ENCODE data around the gene ERC2.

Gene ERC2

DNA sequence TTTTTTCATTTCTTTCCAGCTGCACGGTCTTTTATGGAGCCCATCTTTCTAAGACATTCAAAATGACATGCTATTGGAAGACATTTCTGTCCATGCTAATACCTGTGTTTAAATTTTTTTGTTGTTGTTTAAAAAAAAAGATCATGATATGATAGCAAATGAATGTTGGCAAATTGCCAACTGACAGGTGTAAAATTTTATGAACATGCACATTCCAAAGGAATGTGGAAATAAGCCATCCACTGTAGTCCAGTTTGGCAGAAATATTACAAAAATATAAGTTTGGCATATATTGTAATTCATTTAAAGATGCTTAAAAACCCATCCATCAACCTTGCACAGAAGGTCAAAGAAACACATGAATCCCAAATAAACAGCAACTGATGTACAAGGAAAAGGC lies 905.6 kb downstream of the ERC2 start:
- H3K4me1 Mint-ChIP-seq, result no peaks in the 10 kb centered on the region
- H3K9me3 Mint-ChIP-seq, result no peaks in the 10 kb centered on the region
- no peak overlapping the region for H3K27ac Mint-ChIP-seq
- H3K36me3 Mint-ChIP-seq, result no peaks in the 10 kb centered on the region
- H3K4me3 Mint-ChIP-seq, result no peak overlapping the region
- no peaks in the 10 kb centered on the region for H3K27me3 Mint-ChIP-seq

DNA sequence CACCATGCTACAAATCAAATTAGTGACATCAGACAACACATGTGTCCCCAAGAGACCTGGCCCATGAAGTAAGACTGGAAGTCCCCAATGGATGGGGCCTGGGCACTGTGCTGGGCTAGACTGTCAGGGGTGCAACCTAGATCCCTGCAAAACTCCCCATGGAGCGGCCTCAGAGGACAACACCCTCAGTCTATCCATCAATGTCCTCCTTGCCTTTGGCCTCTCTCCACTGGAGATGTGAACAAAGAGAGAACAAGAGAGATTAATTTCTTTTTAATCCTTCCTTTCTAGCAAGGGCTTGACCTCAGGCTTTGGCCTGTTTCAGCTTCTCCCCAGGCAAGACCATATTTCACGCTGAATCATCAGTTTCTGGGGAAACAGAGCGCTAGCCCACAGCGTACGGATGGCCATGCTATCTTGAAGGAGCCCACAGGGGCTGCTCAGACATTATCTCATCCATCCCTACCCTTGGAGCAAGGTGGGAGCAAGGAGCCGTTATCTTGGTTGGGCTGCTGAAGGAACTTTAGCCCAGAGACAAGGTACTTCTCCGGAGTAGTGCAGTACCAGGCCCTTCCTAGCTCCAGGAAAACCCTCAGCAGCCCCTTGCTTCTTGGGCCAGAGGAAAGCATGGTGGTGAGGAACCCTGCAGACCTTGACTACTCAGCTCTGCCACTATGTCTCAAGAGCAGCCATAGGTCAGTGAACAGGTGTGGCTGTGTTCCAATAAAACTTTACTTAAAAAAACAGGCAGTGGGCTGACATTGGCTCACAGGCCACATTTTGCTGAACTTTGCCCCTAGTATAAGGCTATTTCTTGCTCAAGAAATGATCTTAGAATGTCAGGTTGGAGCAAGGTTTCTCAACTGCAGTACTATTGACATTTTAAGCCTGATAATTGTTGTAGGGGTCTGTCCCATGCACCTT lies 908.5 kb downstream of the ERC2 start:
- Mint-ChIP-seq H3K9me3 (no peaks in the 10 kb centered on the region), H3K27ac (no peak overlapping the region), H3K4me3 (no peak overlapping the region), H3K4me1 (no peaks in the 10 kb centered on the region), H3K27me3 (no peaks in the 10 kb centered on the region), H3K36me3 (no peaks in the 10 kb centered on the region)

DNA sequence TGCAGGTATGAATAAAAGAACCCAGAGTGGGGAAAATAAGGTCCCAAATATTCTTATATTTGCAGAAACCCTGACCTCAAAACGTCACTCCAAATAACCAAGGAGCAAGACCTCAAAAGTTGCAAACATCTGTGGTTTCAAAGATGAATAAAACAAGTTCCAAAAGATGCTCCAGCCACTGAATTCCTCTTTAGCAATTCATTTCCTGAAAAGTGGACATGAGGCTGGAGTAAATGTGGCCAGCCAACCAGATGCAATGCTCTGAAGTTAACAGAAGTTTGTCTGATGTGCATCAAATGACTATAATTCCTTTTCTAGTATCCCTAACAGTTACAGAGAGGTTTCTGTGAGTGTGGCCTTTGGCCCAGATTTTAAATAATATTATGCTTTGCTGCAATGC lies 910.0 kb downstream of the ERC2 start:
- H3K4me3 Mint-ChIP-seq, result no peak overlapping the region
- no peaks in the 10 kb centered on the region for H3K4me1 Mint-ChIP-seq
- no peaks in the 10 kb centered on the region for H3K36me3 Mint-ChIP-seq
- H3K27ac Mint-ChIP-seq, result no peak overlapping the region
- H3K9me3 Mint-ChIP-seq, result no peaks in the 10 kb centered on the region
- H3K27me3 Mint-ChIP-seq, result no peaks in the 10 kb centered on the region

DNA sequence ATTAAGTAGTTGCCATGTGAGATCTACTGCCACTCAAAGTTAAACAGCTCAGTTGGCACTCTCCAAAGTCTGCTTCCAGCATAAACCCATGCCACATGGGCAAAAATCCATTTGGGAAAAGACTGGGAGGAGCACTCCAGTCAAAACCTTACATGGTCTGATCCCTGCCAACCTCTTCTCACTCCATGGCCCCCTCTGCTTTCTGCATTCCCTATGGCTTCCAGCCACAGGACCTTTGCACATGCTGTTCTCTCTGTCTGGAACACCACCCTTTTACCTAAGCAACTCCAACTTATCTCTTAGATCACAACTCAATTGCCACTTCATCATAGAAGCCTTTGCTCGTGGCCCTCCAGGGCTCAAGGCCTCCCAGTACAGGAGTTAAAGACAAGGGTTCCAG lies 910.7 kb downstream of the ERC2 start:
- H3K36me3 Mint-ChIP-seq, result no peaks in the 10 kb centered on the region
- H3K4me1 Mint-ChIP-seq, result no peaks in the 10 kb centered on the region
- H3K27ac Mint-ChIP-seq, result no peak overlapping the region
- H3K9me3 Mint-ChIP-seq, result no peaks in the 10 kb centered on the region
- H3K27me3 Mint-ChIP-seq, result no peaks in the 10 kb centered on the region
- no peak overlapping the region for H3K4me3 Mint-ChIP-seq

DNA sequence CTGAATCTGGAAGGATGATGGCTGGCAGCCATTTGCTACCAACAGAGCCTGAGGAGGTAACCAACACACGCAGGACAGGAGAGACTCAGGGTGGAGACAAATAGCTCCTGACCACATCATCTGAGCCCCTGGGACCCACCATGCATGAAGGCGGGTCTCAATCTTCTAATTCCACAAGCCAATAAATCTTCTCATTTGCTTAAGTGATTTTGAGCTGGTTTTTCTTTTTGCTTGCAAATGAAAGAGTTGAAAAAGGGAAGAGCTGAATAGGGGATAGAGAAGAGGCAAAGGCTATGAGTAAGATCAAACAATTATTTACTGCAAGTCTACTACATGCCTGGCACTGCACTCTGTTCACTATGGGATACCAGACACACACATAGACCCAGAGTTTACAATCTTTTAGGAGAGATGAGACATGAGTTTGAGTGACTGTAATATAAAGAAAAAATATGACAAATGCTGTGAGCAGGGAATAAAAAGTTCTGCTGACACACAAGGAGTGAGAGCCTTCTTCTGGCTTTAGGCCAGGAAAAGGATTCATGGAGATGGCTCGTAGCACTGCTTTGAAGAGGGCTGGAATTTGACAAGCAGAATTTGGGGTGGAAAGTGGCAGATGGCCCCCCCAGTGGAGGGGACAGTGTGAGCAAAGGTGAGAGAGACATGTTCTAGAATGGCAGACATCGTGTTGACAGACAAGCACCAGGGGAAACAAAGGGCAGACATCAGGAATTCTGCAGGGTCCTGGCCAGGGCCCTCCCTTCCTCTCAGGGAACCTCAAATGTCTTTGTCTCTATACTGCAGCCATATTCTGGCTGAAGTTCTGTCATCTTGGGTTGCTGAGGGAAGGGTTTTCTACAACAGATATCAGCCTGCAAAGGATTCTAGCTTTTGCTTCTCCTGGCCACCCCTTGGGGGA lies 911.4 kb downstream of the ERC2 start:
- H3K36me3 Mint-ChIP-seq, result no peaks in the 10 kb centered on the region
- no peak overlapping the region for H3K4me3 Mint-ChIP-seq
- no peak overlapping the region for H3K27ac Mint-ChIP-seq
- H3K9me3 Mint-ChIP-seq, result no peaks in the 10 kb centered on the region
- no peaks in the 10 kb centered on the region for H3K27me3 Mint-ChIP-seq
- no peaks in the 10 kb centered on the region for H3K4me1 Mint-ChIP-seq

DNA sequence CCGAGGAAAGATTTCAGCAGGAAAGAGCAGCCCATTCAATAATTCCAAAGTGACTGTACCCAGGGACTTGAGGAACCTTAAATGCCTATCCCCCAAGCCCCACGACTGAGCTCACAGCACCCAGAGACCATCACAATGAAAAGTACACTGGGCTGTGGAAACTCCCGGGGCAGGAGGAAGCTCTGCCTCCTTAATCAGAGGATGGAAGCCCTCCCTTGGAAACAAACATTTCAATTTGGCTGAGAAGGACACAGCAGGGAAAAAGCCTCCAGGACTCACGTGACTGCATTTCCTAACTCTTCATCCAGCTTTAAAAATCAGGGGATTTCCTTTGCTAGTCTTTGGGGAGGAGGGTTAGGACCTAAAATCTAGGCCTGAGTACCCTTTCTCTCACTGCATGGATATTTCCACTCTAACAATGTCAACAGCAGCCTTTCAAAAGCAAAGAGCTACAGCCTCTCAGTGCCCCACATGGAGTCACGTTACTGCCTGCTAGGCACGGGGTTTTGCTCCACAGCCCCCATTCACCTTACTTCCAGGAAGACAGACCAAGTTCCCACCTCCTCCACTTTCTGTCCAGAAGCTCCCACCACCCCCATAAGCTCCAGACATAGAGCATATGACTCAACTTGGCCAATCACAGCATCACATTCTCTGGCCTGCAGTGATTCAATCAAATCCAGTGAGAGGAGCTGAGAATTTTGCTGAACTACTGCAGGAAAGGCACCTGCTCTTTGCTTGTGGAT lies 912.2 kb downstream of the ERC2 start:
- Mint-ChIP-seq H3K4me1 (no peaks in the 10 kb centered on the region), H3K36me3 (no peaks in the 10 kb centered on the region), H3K27ac (no peak overlapping the region), H3K4me3 (no peak overlapping the region), H3K9me3 (no peaks in the 10 kb centered on the region), H3K27me3 (no peaks in the 10 kb centered on the region)

DNA sequence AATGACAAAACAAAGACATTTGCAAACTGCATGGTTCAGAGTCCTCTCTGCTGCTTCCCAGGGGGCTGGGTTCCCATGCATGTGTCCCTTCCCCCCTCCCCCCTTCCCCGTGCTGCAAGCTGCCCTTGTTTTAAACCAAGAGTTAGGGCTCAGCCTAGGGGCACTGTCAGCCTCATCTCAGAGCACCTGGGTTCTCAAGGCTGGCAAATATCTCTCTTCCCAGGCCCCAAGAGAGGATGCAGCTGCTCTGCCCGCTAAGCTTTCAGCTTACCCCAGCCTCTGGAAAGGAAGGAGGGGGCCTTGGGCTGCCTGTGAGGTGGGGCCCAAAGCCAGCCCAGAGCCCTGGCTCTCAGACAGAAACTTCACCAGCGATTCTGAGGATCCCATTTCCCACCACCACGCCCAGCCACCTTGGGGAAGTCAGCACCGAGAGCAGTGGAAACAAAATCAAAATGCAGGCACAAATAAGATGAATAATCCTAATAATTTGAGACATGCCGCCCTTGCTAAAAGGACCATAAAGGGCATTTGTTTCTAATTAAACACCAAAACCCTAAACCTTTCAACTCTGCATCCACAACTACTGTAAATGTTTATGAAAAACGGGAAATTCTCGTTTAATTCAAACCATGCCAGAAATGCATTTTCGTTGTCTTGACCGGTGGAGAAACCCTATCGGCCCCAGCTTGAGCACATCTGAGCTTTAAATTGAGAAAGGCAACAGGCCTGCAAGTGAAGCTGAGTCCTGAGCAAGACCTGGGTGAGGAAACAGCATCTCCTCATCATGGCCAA lies 913.4 kb downstream of the ERC2 start:
- Mint-ChIP-seq H3K9me3 (no peaks in the 10 kb centered on the region), H3K4me1 (no peaks in the 10 kb centered on the region), H3K27me3 (no peaks in the 10 kb centered on the region), H3K27ac (no peak overlapping the region), H3K36me3 (no peaks in the 10 kb centered on the region), H3K4me3 (no peak overlapping the region)

DNA sequence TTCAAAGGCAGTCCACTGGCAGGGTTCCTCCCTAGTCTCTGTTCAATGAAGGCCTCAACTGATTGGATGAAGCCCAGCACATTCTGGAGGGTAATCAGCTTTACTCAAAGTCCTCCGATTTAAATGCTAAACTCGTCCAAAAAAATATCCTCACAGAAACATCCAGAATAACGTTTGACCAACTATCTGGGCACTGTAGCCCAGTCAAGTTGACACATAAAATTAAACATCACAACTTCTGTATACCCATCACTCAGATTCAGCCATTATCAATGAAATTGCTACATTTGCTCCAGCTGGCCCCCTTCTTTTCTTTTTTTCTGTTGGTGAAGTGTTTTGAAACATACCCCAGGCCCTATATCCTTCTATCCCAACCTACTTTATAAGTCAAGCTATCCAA lies 916.6 kb downstream of the ERC2 start:
- H3K36me3 Mint-ChIP-seq, result no peaks in the 10 kb centered on the region
- H3K9me3 Mint-ChIP-seq, result no peaks in the 10 kb centered on the region
- H3K27me3 Mint-ChIP-seq, result no peaks in the 10 kb centered on the region
- H3K4me3 Mint-ChIP-seq, result no peak overlapping the region
- H3K27ac Mint-ChIP-seq, result no peak overlapping the region
- no peaks in the 10 kb centered on the region for H3K4me1 Mint-ChIP-seq

DNA sequence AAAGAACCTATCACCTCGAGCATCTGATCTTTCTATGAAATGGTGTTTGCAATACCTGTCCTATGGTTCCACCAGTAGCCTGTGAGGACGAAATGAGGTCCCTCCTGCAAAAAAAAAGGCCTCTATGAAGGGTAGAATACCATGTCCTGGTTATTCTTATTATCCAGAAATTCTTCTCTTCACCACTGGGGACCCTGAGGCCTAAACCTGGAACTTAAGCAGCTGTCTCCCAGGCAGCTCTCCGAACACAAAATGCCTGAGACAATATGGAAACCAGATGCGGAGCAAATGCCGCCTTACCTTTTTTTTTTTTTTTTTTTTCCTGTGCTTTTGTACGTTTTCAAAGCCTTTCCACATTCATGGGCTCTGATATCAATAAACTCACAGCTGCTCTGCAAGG lies 919.1 kb downstream of the ERC2 start:
- H3K9me3 Mint-ChIP-seq, result no peaks in the 10 kb centered on the region
- H3K27ac Mint-ChIP-seq, result no peak overlapping the region
- no peaks in the 10 kb centered on the region for H3K4me1 Mint-ChIP-seq
- no peaks in the 10 kb centered on the region for H3K36me3 Mint-ChIP-seq
- H3K4me3 Mint-ChIP-seq, result no peak overlapping the region
- H3K27me3 Mint-ChIP-seq, result no peaks in the 10 kb centered on the region

DNA sequence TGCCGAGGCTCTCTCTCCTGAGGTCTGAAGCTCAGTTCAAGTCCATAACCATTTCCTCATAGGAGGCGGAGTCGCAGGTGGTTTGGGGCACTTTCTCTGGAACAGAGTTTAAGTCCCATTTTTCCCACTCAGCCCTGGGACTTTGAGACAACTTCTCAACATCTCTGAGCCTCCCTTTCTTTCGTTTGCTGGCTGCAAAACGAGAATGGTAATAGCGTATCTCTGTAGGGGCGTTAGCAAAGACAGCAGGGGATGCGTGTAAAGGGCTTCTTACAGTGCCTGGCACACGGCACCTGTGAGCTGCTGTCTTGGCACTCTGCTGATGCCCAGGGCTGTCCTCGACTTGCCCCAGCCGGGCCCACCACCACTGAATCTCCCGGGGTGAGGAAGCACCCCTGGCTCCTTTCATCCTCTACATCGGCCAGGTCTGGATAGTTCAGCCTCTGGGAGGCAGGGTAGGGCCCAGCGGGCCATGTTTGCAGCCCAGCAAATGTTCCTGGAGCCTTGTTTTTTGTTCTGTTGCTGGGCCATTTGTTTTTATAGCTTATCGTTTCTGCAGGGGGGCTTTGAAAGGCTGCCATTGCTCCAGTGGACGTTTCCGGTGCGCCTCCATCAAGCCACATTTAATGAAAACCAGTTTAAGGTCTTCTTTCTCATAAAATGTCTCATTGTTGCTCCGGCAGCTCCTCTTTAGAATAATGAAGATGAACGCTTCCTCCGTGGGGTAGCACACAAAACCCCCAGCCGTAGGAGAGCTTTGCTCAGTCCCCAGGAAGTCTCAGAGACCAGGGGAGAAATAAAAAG lies 921.2 kb downstream of the ERC2 start:
- H3K4me3 Mint-ChIP-seq, result no peak overlapping the region
- no peaks in the 10 kb centered on the region for H3K4me1 Mint-ChIP-seq
- H3K36me3 Mint-ChIP-seq, result no peaks in the 10 kb centered on the region
- H3K27me3 Mint-ChIP-seq, result no peaks in the 10 kb centered on the region
- H3K9me3 Mint-ChIP-seq, result no peaks in the 10 kb centered on the region
- no peak overlapping the region for H3K27ac Mint-ChIP-seq

DNA sequence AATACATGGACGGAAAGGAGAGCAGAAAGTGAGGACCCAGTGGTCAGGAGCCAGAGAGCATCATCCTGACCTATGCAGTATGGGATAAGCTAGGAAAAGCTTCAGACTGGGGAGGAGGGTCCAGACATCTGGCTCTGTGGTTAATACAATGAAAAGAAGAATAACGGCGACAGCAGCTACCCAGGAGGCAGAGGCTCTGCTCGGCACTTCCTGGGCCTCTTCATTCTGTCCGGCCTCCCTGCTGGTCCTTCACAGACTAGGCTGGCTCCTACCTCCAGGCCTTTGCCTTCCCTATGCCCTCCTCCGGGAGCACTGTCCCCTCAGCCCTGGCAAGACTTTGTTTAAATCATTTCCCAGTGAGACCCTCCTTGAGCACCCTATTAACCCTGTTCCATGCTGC lies 922.3 kb downstream of the ERC2 start:
- H3K36me3 Mint-ChIP-seq, result no peaks in the 10 kb centered on the region
- no peak overlapping the region for H3K4me3 Mint-ChIP-seq
- no peak overlapping the region for H3K27ac Mint-ChIP-seq
- H3K9me3 Mint-ChIP-seq, result no peaks in the 10 kb centered on the region
- H3K27me3 Mint-ChIP-seq, result no peaks in the 10 kb centered on the region
- H3K4me1 Mint-ChIP-seq, result no peaks in the 10 kb centered on the region

DNA sequence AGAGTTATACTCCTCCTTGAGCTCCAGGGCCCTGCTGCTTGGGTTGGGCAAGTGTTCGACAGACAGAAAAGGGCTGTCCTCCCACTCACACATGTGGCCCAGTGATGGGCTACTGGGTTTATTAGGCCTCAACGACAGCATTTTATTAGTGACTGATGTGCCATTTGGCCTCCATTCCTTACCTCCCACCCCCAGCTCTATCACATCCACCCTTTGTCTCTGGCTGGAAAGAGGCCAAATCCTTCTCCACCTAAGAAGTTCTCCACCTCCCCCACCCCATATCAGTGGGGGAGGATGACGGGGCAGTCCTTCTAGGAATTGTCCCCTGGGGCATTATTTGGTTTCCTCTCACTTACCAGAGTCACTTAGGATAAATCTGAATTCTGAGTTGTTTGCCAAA lies 924.0 kb downstream of the ERC2 start:
- Mint-ChIP-seq H3K27me3 (no peaks in the 10 kb centered on the region), H3K4me1 (no peaks in the 10 kb centered on the region), H3K36me3 (no peaks in the 10 kb centered on the region), H3K27ac (no peak overlapping the region), H3K9me3 (no peaks in the 10 kb centered on the region), H3K4me3 (no peak overlapping the region)

DNA sequence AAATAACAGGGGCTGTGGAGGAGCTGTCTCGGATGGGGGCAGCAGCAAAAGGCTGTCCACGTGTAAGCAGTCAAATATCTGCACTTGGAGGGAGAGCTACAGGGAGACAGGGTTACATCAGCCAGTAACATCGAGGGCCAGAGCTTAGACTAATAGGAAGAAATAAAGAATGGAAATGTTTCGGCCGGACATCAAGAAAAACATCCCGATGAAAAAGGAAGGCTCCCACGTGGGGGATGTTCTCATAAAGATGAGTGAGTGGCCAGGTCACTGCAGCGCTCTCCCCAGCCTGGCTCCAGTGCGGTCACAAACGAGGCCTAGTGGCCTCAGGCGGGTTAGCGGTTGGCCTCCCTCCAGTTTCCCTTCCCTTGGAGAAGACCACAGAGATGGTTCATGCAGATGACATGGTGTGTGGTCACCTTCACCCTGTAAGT lies 925.1 kb downstream of the ERC2 start:
- no peak overlapping the region for H3K27ac Mint-ChIP-seq
- H3K9me3 Mint-ChIP-seq, result no peaks in the 10 kb centered on the region
- H3K36me3 Mint-ChIP-seq, result no peaks in the 10 kb centered on the region
- no peaks in the 10 kb centered on the region for H3K27me3 Mint-ChIP-seq
- H3K4me1 Mint-ChIP-seq, result no peaks in the 10 kb centered on the region
- H3K4me3 Mint-ChIP-seq, result no peak overlapping the region

DNA sequence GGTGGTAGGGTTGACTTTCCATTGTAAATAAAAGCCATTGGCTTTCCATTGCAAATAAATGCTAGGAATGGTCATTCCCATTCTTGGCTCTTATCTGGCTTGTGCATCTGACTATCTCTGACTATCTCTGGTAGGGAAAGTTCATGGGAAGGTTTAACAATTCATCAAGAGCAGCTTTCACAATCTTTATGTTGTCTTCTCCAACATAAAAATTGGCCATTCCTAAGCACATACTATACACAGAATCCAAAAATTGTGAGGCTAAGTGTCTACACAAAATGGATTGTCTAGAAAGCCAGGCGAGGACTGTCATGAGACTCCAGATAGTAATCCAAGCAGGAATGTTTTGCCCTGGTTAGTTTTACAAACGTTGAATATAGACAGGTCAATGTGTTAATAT lies 926.8 kb downstream of the ERC2 start:
- H3K4me1 Mint-ChIP-seq, result no peaks in the 10 kb centered on the region
- no peak overlapping the region for H3K4me3 Mint-ChIP-seq
- H3K27ac Mint-ChIP-seq, result no peak overlapping the region
- no peaks in the 10 kb centered on the region for H3K9me3 Mint-ChIP-seq
- H3K27me3 Mint-ChIP-seq, result no peaks in the 10 kb centered on the region
- no peaks in the 10 kb centered on the region for H3K36me3 Mint-ChIP-seq

Data from activated naive CD4-positive, alpha-beta T cell treated with anti-CD3 and anti-CD28 coated beads, Interleukin-2, amount 50 U/mL, for 24 hours (primary cell).